GM18519 (cell line): Measurements from ENCODE around the gene LAMA1.
"Not testable (repeated sequence)": the region's sequence is repeated elsewhere in the genome, so short reads cannot be mapped to it uniquely, and the experiment has no call there.

Experiments used
- ATAC-seq: cut with Tn5 transposase; IDR thresholded peaks from one replicate; pipeline ENCODE4 v1.9.1; 2021; ENCODE audit warnings: mild to moderate bottlenecking, moderate library complexity; ENCODE audit not compliant: unreplicated experiment, low FRiP score

LAMA1 gene

GRCh38 chr18:7117390-7118355 is at the start of gene LAMA1:
LAMA1 (minus strand) TSS chr18:7117797; CDS start chr18:7117720, 77 bp downstream.
- ATAC-seq, result no peak

GRCh38 chr18:7165846-7166393 is 48.3 kb upstream of the LAMA1 start:
- no peak for ATAC-seq

- ATAC-seq, result no peak
Measured at GRCh38 chr18:7164323-7165004, 46.9 kb upstream of the LAMA1 start.

- ATAC-seq, result no peak
Measured at GRCh38 chr18:7158216-7158615, 40.6 kb upstream of the LAMA1 start.

GRCh38 chr18:7157760-7158159 is 40.2 kb upstream of the LAMA1 start:
- no peak for ATAC-seq

GRCh38 chr18:7155887-7156286 is 38.3 kb upstream of the LAMA1 start:
- ATAC-seq, result no peak

GRCh38 chr18:7155092-7155491 is 37.5 kb upstream of the LAMA1 start:
- ATAC-seq, result no peak

GRCh38 chr18:7152440-7152839 is 34.8 kb upstream of the LAMA1 start:
- no peak for ATAC-seq

- ATAC-seq, result no peak
Measured at GRCh38 chr18:7147399-7147798, 29.8 kb upstream of the LAMA1 start.

- no peak for ATAC-seq
Measured at GRCh38 chr18:7146067-7146466, 28.5 kb upstream of the LAMA1 start.

GRCh38 chr18:7144921-7145320 is 27.3 kb upstream of the LAMA1 start:
- ATAC-seq, result not testable (repeated sequence)

GRCh38 chr18:7141287-7141686 is 23.7 kb upstream of the LAMA1 start:
- no peak for ATAC-seq

- no peak for ATAC-seq
Measured at GRCh38 chr18:7139409-7139808, 21.8 kb upstream of the LAMA1 start.

- ATAC-seq, result no peak
Measured at GRCh38 chr18:7133181-7133580, 15.6 kb upstream of the LAMA1 start.

- ATAC-seq, result no peak
Measured at GRCh38 chr18:7132356-7133150, 15.0 kb upstream of the LAMA1 start.

- no peak for ATAC-seq
Measured at GRCh38 chr18:7122376-7122775, 4.8 kb upstream of the LAMA1 start.

GRCh38 chr18:7116792-7117389 is 706 bp downstream of the LAMA1 start:
- ATAC-seq, result no peak

- no peak for ATAC-seq
Measured at GRCh38 chr18:7116001-7116730, 1.4 kb downstream of the LAMA1 start.

GRCh38 chr18:7112936-7113335 is 4.7 kb downstream of the LAMA1 start:
- ATAC-seq, result no peak
